K562 (cell line): ENCODE measurements around the gene VMP1. TPM values are rescaled to one million over a fixed set of nuclear protein-coding genes. Genes with fewer than 3 reads are reported as not detected.

Experiments used
- ATAC-seq: fragments of 200-7000 bp; cut with Tn5 transposase; 3 replicates; pipeline ENCODE4 v1.9.1; 2020; ENCODE audit warnings: moderate library complexity
- BruUV-seq: library from RNA; stranded (reverse); fragments of 400-500 nt; replicated peaks from 2 replicates; lab custom pipeline; 2021; lab: Mats Ljungman, UMichigan
- CTCF ChIA-PET: fragments of 300-600 bp; formaldehyde crosslinking; extraction: SDS; loops from one replicate; lab custom pipeline; 2021; ENCODE audit warnings: low intra/inter-chr PET ratio; lab: Yijun Ruan, JAX
- POLR2A ChIA-PET: fragments of 300-600, 350-650 bp; sonication (Branson Sonifier 250); formaldehyde crosslinking; extraction: SDS; loops from one replicate; lab custom pipeline; 2021; ENCODE audit warnings: antibody characterized with exemption, inconsistent platforms; lab: Yijun Ruan, JAX
- DNase-seq, 4 experiments: peaks; one replicate each; pipeline versions ENCODE4 v3.0.0 to v3.0.0-alpha.2; 2011 to 2018; ENCODE audit warnings: low spot score in 3 of 4, mixed read lengths in 3 of 4; ENCODE audit errors: extremely low read depth in 1 of 4
- FAIRE-seq: peaks from 2 replicates; lab custom pipeline; 2011; peaks lifted over from hg19 to GRCh38; lab: Jason Lieb, UNC
- H2AFZ ChIP-seq: 2 replicates; pipeline ENCODE4 v1.6.0; 2011; ENCODE audit warnings: low read depth, low read length, control low read depth, inconsistent platforms
- H3K27ac ChIP-seq: fragments of 200-600 bp; 3 replicates; pipeline ENCODE4 v1.8.0; 2011; ENCODE audit warnings: low read depth, mild to moderate bottlenecking, control low read depth, inconsistent platforms, low read length, moderate library complexity, mixed read lengths; ENCODE audit errors: extremely low read depth
- H3K27me3 ChIP-seq, 2 experiments: fragments of 300-600 bp in 1 of 2; 2 replicates in 1 of 2; 3 replicates in 1 of 2; pipeline versions ENCODE4 v1.6.0 to v1.8.0; 2011; ENCODE audit warnings: inconsistent platforms in 2 of 2, low read length in 2 of 2, mild to moderate bottlenecking in 1 of 2, mixed read lengths in 1 of 2, moderate library complexity in 1 of 2; ENCODE audit not compliant: control insufficient read depth in 2 of 2, insufficient read depth in 2 of 2
- H3K36me3 ChIP-seq: fragments of 300-600 bp; 3 replicates; pipeline ENCODE4 v1.8.0; 2011; ENCODE audit warnings: mild to moderate bottlenecking, low read length, inconsistent platforms; ENCODE audit not compliant: control insufficient read depth, insufficient read depth
- H3K4me1 ChIP-seq, 2 experiments: fragments of 200-600 bp in 1 of 2; replicated peaks in 1 of 2; 2 replicates in 1 of 2; 3 replicates in 1 of 2; pipeline versions ENCODE4 v1.5.1 to v1.8.0; 2011; ENCODE audit warnings: inconsistent platforms in 2 of 2, low read length in 2 of 2, mild to moderate bottlenecking in 1 of 2, mixed read lengths in 1 of 2, moderate library complexity in 1 of 2; ENCODE audit not compliant: control insufficient read depth in 2 of 2, insufficient read depth in 2 of 2
- H3K4me2 ChIP-seq: 2 replicates; pipeline ENCODE4 v1.6.1; 2011; ENCODE audit warnings: low read length, control low read depth, inconsistent platforms, mixed read lengths; ENCODE audit not compliant: insufficient read depth
- H3K4me3 ChIP-seq: fragments of 200-600 bp; sonication (generic), shearing (Covaris generic); 2 replicates; pipeline ENCODE4 v1.5.1; 2016; ENCODE audit warnings: control low read depth, inconsistent platforms
- H3K79me2 ChIP-seq: fragments of 200-600 bp; 3 replicates; pipeline ENCODE4 v1.8.0; 2011; ENCODE audit warnings: low read length, inconsistent platforms; ENCODE audit not compliant: control insufficient read depth, insufficient read depth
- H3K9ac ChIP-seq, 2 experiments: 2 replicates each; pipeline versions ENCODE4 v1.6.0 to v1.6.1; 2011; ENCODE audit warnings: low read depth in 2 of 2, low read length in 2 of 2, control low read depth in 1 of 2, inconsistent platforms in 1 of 2, mild to moderate bottlenecking in 1 of 2, mixed read lengths in 1 of 2; ENCODE audit not compliant: insufficient read depth in 1 of 2
- H3K9me1 ChIP-seq: one replicate; pipeline ENCODE4 v1.6.0; 2011; ENCODE audit warnings: inconsistent platforms, mild to moderate bottlenecking, low read length, moderate library complexity; ENCODE audit not compliant: control insufficient read depth, insufficient read depth
- H3K9me3 ChIP-seq: replicated peaks from 2 replicates; pipeline ENCODE4 v1.5.1; 2011; ENCODE audit warnings: low read depth, low read length, inconsistent platforms; ENCODE audit not compliant: control insufficient read depth, insufficient read depth
- H4K20me1 ChIP-seq: replicated peaks from 2 replicates; pipeline ENCODE4 v1.6.1; 2011; ENCODE audit warnings: low read length, inconsistent platforms, mixed read lengths; ENCODE audit not compliant: control insufficient read depth, insufficient read depth
- CBFA2T3 ChIP-seq: fragments of 450-650 bp; IDR thresholded peaks from 2 replicates; pipeline ENCODE4 v1.6.1; 2017
- ESRRA ChIP-seq: fragments of 450-650 bp; IDR thresholded peaks from 2 replicates; pipeline ENCODE4 v1.6.1; 2014; ENCODE audit warnings: low read depth, mild to moderate bottlenecking, moderate library complexity, borderline replicate concordance
- ETV6 ChIP-seq, 3 experiments: fragments of 150-350 bp in 1 of 3; sonication (generic) in 1 of 3; formaldehyde crosslinking in 1 of 3; IDR thresholded peaks; 2 replicates each; pipeline versions ENCODE4 v1.6.1 to v1.8.0; 2014 to 2022; ENCODE audit warnings: borderline replicate concordance in 2 of 3, low read depth in 2 of 3, antibody characterized with exemption in 1 of 3, low read length in 1 of 3, mild to moderate bottlenecking in 1 of 3, missing genetic modification reagents in 1 of 3
- HNRNPL ChIP-seq: fragments of 200-400 bp; formaldehyde crosslinking; IDR thresholded peaks from 2 replicates; pipeline ENCODE4 v1.6.1; 2017; ENCODE audit warnings: low read depth, mild to moderate bottlenecking, low read length
- HNRNPLL ChIP-seq: fragments of 200-400 bp; formaldehyde crosslinking; IDR thresholded peaks from 2 replicates; pipeline ENCODE4 v1.6.1; 2017; ENCODE audit warnings: low read length, low read depth, mild to moderate bottlenecking; ENCODE audit not compliant: poor library complexity, severe bottlenecking
- MYC ChIP-seq, 2 experiments: fragments of 250-450 bp in 1 of 2; sonication (Bioruptor Pico) in 1 of 2; IDR thresholded peaks; 2 replicates each; pipeline versions ENCODE4 v1.5.1 to v1.6.1; 2012 to 2021; ENCODE audit warnings: low read depth in 2 of 2, borderline replicate concordance in 1 of 2, improper control_type of control experiment in 1 of 2, low read length in 1 of 2, mild to moderate bottlenecking in 1 of 2, moderate library complexity in 1 of 2
- NCOA6 ChIP-seq: fragments of 450-650 bp; IDR thresholded peaks from 2 replicates; pipeline ENCODE4 v1.6.1; 2017; ENCODE audit warnings: mild to moderate bottlenecking
- NFXL1 ChIP-seq: fragments of 450-650 bp; formaldehyde crosslinking; IDR thresholded peaks from 2 replicates; pipeline ENCODE4 v1.4.0; 2021; ENCODE audit warnings: mild to moderate bottlenecking
- PCBP2 ChIP-seq: fragments of 200-400 bp; formaldehyde crosslinking; IDR thresholded peaks from 2 replicates; pipeline ENCODE4 v1.6.1; 2018; ENCODE audit warnings: low read length, low read depth, mild to moderate bottlenecking, moderate library complexity; ENCODE audit not compliant: poor library complexity, severe bottlenecking
- SMARCE1 ChIP-seq: fragments of 450-650 bp; IDR thresholded peaks from 2 replicates; pipeline ENCODE4 v1.7.1; 2016; ENCODE audit warnings: mild to moderate bottlenecking
- ZNF174 ChIP-seq: fragments of 250-450 bp; sonication (Bioruptor Pico); IDR thresholded peaks from 2 replicates; pipeline ENCODE4 v1.4.0; 2020; ENCODE audit warnings: mild to moderate bottlenecking
- ZNF436 ChIP-seq: fragments of 250-450, 450-650 bp; sonication (Bioruptor Pico); formaldehyde crosslinking; IDR thresholded peaks from 2 replicates; pipeline ENCODE4 v1.7.0; 2020; ENCODE audit warnings: mild to moderate bottlenecking
- WGBS: fragments of 100-300 bp; shearing (Covaris generic); methylation state at CpG from one replicate; pipeline ENCODE4 v1.1.6; 2016; ENCODE audit warnings: low coverage, mixed read lengths; ENCODE audit not compliant: insufficient coverage; ENCODE audit errors: missing lambda C conversion rate; 5-methylcytosine and 5-hydroxymethylcytosine counted together
- in situ Hi-C: fragments of 300-500 bp; cut with MboI; formaldehyde crosslinking; loops from 4 replicates; pipeline ENCODE4 v1.15.0; 2018; ENCODE audit warnings: inconsistent platforms, mixed read lengths
- intact Hi-C: fragments of 100-400 bp; cut with micrococcal nuclease; formaldehyde crosslinking; loops from 2 replicates; pipeline ENCODE4 v1.14.2; 2022
- polyA plus RNA-seq, 8 experiments: library from polyadenylated mRNA; depleted of rRNA in 4 of 8; stranded (reverse) in 5 of 8; unstranded in 3 of 8; fragments of >200 nt; fragmentation: Nextera tagmentation in 2 of 8; fragmentation: Illumina TruSeq in 1 of 8; extraction: Ambion mirVana in 2 of 8; extraction: Trizol in 1 of 8; gene quantifications; 2 replicates each; pipeline versions ENCODE4 v1.2.1 to v1.2.3, GENCODE V29; 2011 to 2014; ENCODE audit warnings: inconsistent platforms in 1 of 8, missing spikeins in 1 of 8
- total RNA-seq, 7 experiments: library from RNA; depleted of rRNA in 6 of 7; stranded (reverse); fragments of >200 nt in 6 of 7; fragmentation: Illumina TruSeq in 2 of 7; extraction: Trizol in 2 of 7; gene quantifications; 2 replicates each; pipeline versions ENCODE4 v1.2.1 to v1.2.3, GENCODE V29; 2011 to 2021; ENCODE audit warnings: low replicate concordance in 1 of 7
- TF ChIP-seq, protein P1 (sequence below): fragments of 250-450 bp; sonication (Bioruptor Pico); IDR thresholded peaks from 2 replicates; pipeline ENCODE4 v1.5.0; 2021
- TF ChIP-seq, protein P2 (sequence below): fragments of 250-450 bp; sonication (Bioruptor Pico); IDR thresholded peaks from 2 replicates; pipeline ENCODE4 v1.8.0; 2022; ENCODE audit warnings: moderate library complexity, mild to moderate bottlenecking, inconsistent platforms

Gene VMP1
- total and polyA plus RNA-seq, 9 of the 15 experiments (the other 6 are each of a cell fraction or from before 2014, with no cell fraction given): 123 to 304 (median 151) TPM

DNA sequence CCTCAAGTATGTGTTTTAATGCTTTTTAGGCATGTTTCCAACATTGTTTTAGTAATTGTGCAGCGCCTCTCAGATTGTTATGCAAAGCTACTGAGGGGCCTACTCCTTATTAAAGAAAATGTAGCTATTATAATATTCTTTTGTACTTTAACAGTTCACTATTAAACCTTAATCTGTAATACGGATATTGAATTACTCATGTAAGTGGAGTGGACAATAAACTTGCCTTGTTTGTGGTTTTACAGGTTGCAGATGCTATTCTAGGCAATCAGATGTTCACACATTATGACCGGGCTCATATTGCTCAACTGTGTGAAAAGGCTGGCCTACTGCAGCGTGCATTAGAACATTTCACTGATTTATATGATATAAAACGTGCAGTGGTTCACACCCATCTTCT is 41.2 kb upstream of the VMP1 start:
- Histone ChIP-seq H3K9me3 (no peaks in the 10 kb centered on the region), H3K4me3 (no peak overlapping the region), H4K20me1 (0 out of 2 replicates have a peak, but pooled peaks cover 4% of the 10 kb centered on the region), H3K4me1 (no peaks in the 10 kb centered on the region), H3K27ac (no peak overlapping the region), H3K4me2 (no peak overlapping the region), H3K79me2 (peaks cover 4% of the 10 kb centered on the region; the same call in 2 of the 3 replicates), H3K9ac (no peak overlapping the region), H3K9me1 (no peaks in the 10 kb centered on the region), H3K27me3 (no peaks in the 10 kb centered on the region), H2AFZ (no peak overlapping the region), H3K36me3 (peaks cover 97% of the 10 kb centered on the region)
- 86% methylated on average over 5 of the region's 5 CpGs for WGBS
- intact Hi-C loops: no loop called here
- FAIRE-seq (no peak), ATAC-seq (no peak), DNase-seq (no peak)
- TF ChIP-seq, protein P1, sequence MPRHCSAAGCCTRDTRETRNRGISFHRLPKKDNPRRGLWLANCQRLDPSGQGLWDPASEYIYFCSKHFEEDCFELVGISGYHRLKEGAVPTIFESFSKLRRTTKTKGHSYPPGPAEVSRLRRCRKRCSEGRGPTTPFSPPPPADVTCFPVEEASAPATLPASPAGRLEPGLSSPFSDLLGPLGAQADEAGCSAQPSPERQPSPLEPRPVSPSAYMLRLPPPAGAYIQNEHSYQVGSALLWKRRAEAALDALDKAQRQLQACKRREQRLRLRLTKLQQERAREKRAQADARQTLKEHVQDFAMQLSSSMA (CRISPR knock-in tag): no peak
- TF ChIP-seq ETV6 (IDR thresholded peaks at IDR 0.05; ENCODE audit: borderline replicate concordance in 1 of 2, low read depth in 2 of 2, low read length in 1 of 2) (no peak), ETV6 (CRISPR knock-in tag; IDR thresholded peaks at IDR 0.05; ENCODE audit: borderline replicate concordance) (no peak)
- CTCF ChIA-PET: no interaction called here
- BruUV-seq: no TSS peak
- POLR2A ChIA-PET: no interaction called here
- in situ Hi-C loops: no loop called here

DNA sequence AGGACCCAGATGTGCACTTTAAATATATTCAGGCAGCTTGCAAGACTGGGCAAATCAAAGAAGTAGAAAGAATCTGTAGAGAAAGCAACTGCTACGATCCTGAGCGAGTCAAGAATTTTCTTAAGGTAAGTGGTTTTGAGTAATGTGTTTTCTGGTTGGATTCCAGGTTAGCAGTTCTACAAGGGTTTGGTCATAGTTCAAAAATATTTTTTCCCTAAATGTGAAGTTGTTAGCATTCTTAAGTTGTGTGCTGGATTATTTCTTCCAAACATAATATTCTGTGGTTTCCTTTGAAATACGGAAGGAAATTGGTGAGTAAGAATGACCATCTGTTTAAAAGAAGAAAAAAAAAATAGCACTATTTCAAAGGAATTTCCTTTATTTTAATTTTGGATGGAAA is 38.6 kb upstream of the VMP1 start:
- no peak for FAIRE-seq
- Histone ChIP-seq H2AFZ (no peak overlapping the region), H4K20me1 (no peaks in the 10 kb centered on the region), H3K9me3 (no peaks in the 10 kb centered on the region), H3K27me3 (no peaks in the 10 kb centered on the region), H3K4me3 (no peak overlapping the region), H3K9ac (no peak overlapping the region), H3K4me1 (no peaks in the 10 kb centered on the region), H3K9me1 (no peaks in the 10 kb centered on the region), H3K4me2 (no peak overlapping the region), H3K79me2 (peaks cover 12% of the 10 kb centered on the region; the same call in 2 of the 3 replicates), H3K27ac (no peak overlapping the region), H3K36me3 (peaks cover 96% of the 10 kb centered on the region)
- CTCF ChIA-PET: no interaction called here
- in situ Hi-C loops: no loop called here
- ATAC-seq: no peak
- 98% methylated on average over 3 of the region's 3 CpGs for WGBS
- no TSS peak for BruUV-seq
- no peak for TF ChIP-seq ZNF174 (CRISPR knock-in tag)
- no peak for TF ChIP-seq MYC (IDR thresholded peaks at IDR 0.05; ENCODE audit: low read depth, low read length)
- TF ChIP-seq MYC (CRISPR knock-in tag; IDR thresholded peaks at IDR 0.05; ENCODE audit: borderline replicate concordance, low read depth): no peak
- TF ChIP-seq CBFA2T3: no peak
- no peak for TF ChIP-seq NFXL1 (CRISPR knock-in tag)
- no peak for TF ChIP-seq HNRNPLL
- TF ChIP-seq SMARCE1: no peak
- TF ChIP-seq ESRRA: no peak
- TF ChIP-seq HNRNPL: no peak
- TF ChIP-seq ZNF436 (CRISPR knock-in tag): no peak
- TF ChIP-seq, protein P2, sequence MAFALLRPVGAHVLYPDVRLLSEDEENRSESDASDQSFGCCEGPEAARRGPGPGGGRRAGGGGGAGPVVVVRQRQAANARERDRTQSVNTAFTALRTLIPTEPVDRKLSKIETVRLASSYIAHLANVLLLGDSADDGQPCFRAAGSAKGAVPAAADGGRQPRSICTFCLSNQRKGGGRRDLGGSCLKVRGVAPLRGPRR: no peak
- no peak for TF ChIP-seq PCBP2
- no peak for TF ChIP-seq NCOA6
- no peak for DNase-seq
- POLR2A ChIA-PET: interaction anchor here (1.0 to 4.2 kb wide), 3 partner anchors 8 to 39 kb away, joined by 5 to 19 read pairs (median 17); partner anchors contain the start of genes PTRH2 and VMP1
- intact Hi-C loops: no loop called here
